GM12878 (cell line): ENCODE data around the gene KBTBD3. TPM values are rescaled to one million over a fixed set of nuclear protein-coding genes. Genes with fewer than 3 reads are reported as not detected.

Source experiments
- ATAC-seq: fragments of 200-7000 bp; cut with Tn5 transposase; 3 replicates; pipeline ENCODE4 v1.9.1; 2020; ENCODE audit warnings: mild to moderate bottlenecking, moderate library complexity
- BruUV-seq: library from RNA; stranded (reverse); fragments of 400-500 nt; replicated peaks from 2 replicates; lab custom pipeline; 2021; lab: Mats Ljungman, UMichigan
- CTCF ChIA-PET: fragments of 300-600 bp; sonication (Branson Sonifier 250); formaldehyde crosslinking; extraction: SDS; loops from one replicate; lab custom pipeline; 2021; ENCODE audit warnings: inconsistent platforms; lab: Yijun Ruan, JAX
- POLR2A ChIA-PET: fragments of 350-600 bp; formaldehyde crosslinking; extraction: SDS; loops from one replicate; lab custom pipeline; 2021; ENCODE audit warnings: inconsistent platforms; lab: Charles Lee
- RAD21 ChIA-PET: fragments of 300-600 bp; sonication (Branson Sonifier 250); formaldehyde crosslinking; loops from one replicate; lab custom pipeline; 2023; ENCODE audit warnings: antibody characterized with exemption; ENCODE audit not compliant: unreplicated experiment; lab: Charles Lee
- SMC1A ChIA-PET: fragments of 300-600 bp; sonication (Branson Sonifier 250); formaldehyde crosslinking; loops from one replicate; lab custom pipeline; 2023; ENCODE audit not compliant: unreplicated experiment, uncharacterized antibody; lab: Charles Lee
- DNase-seq: peaks from one replicate; pipeline ENCODE4 v3.0.0-alpha.2; 2011; ENCODE audit warnings: low read depth, low spot score
- FAIRE-seq: peaks from 3 replicates; lab custom pipeline; 2011; peaks lifted over from hg19 to GRCh38; lab: Jason Lieb, UNC
- H2AFZ ChIP-seq: 2 replicates; pipeline ENCODE4 v1.6.0; 2011; ENCODE audit warnings: low read depth, low read length, control low read depth; ENCODE audit not compliant: control insufficient read depth
- H3K27ac ChIP-seq: 2 replicates; pipeline ENCODE4 v1.5.1; 2011; ENCODE audit warnings: control low read depth; ENCODE audit not compliant: control insufficient read depth, insufficient read depth
- H3K27me3 ChIP-seq, 2 experiments: replicated peaks in 1 of 2; 2 replicates each; pipeline versions ENCODE4 v1.6.0 to v1.6.1; 2011; ENCODE audit warnings: low read length in 1 of 2; ENCODE audit not compliant: control insufficient read depth in 2 of 2, insufficient read depth in 2 of 2
- H3K36me3 ChIP-seq, 2 experiments: 2 replicates each; pipeline ENCODE4 v1.5.1; 2011; ENCODE audit warnings: low read length in 1 of 2; ENCODE audit not compliant: control insufficient read depth in 2 of 2, insufficient read depth in 2 of 2
- H3K4me1 ChIP-seq: 2 replicates; pipeline ENCODE4 v1.6.1; 2011; ENCODE audit warnings: mild to moderate bottlenecking, low read length, moderate library complexity, mixed read lengths; ENCODE audit not compliant: control insufficient read depth, insufficient read depth
- H3K4me2 ChIP-seq: 2 replicates; pipeline ENCODE4 v1.6.0; 2011; ENCODE audit warnings: control low read depth; ENCODE audit not compliant: control insufficient read depth, insufficient read depth
- H3K4me3 ChIP-seq: fragments of 200-600 bp; sonication (generic); 2 replicates; pipeline ENCODE4 v1.5.1; 2016
- H3K79me2 ChIP-seq: 2 replicates; pipeline ENCODE4 v1.6.0; 2011; ENCODE audit warnings: low read length; ENCODE audit not compliant: control insufficient read depth, insufficient read depth
- H3K9ac ChIP-seq: 2 replicates; pipeline ENCODE4 v1.8.0; 2011; ENCODE audit warnings: low read length, control low read depth, mixed read lengths; ENCODE audit not compliant: control insufficient read depth, insufficient read depth
- H3K9me3 ChIP-seq: replicated peaks from 3 replicates; pipeline ENCODE4 v1.5.1; 2011; ENCODE audit warnings: mild to moderate bottlenecking, low read length; ENCODE audit not compliant: control insufficient read depth, insufficient read depth
- H4K20me1 ChIP-seq: 2 replicates; pipeline ENCODE4 v1.6.0; 2011; ENCODE audit not compliant: control insufficient read depth, insufficient read depth
- ATF3 ChIP-seq: IDR thresholded peaks from 2 replicates; pipeline ENCODE4 v1.6.1; 2011; ENCODE audit warnings: low read depth, mild to moderate bottlenecking, low read length, moderate library complexity, borderline replicate concordance; ENCODE audit errors: extremely low read depth
- BCL11A ChIP-seq: IDR thresholded peaks from 2 replicates; pipeline ENCODE4 v1.6.1; 2011; ENCODE audit warnings: low read depth, low read length
- CBFB ChIP-seq: IDR thresholded peaks from 2 replicates; pipeline ENCODE4 v1.6.1; 2016; ENCODE audit warnings: antibody characterized with exemption, low read depth
- E2F4 ChIP-seq: IDR thresholded peaks from 2 replicates; pipeline ENCODE4 v1.6.1; 2012; ENCODE audit warnings: low read depth, low read length, improper control_type of control experiment
- EP300 ChIP-seq, 2 experiments: fragments of 150-350 bp in 1 of 2; IDR thresholded peaks; 2 replicates each; pipeline ENCODE4 v1.6.1; 2011 to 2012; ENCODE audit warnings: low read depth in 2 of 2, low read length in 2 of 2, borderline replicate concordance in 1 of 2, improper control_type of control experiment in 1 of 2, inconsistent platforms in 1 of 2; ENCODE audit not compliant: control insufficient read depth in 1 of 2
- ETV6 ChIP-seq, 2 experiments: fragments of 450-650 bp in 1 of 2; IDR thresholded peaks in 1 of 2; conservative IDR thresholded peaks in 1 of 2; 2 replicates each; pipeline ENCODE4 v1.6.1; 2014; ENCODE audit warnings: antibody characterized with exemption in 1 of 2, borderline replicate concordance in 1 of 2, low read depth in 1 of 2, mild to moderate bottlenecking in 1 of 2, moderate library complexity in 1 of 2
- GABPA ChIP-seq: IDR thresholded peaks from 2 replicates; pipeline ENCODE4 v1.6.1; 2014; ENCODE audit warnings: antibody characterized with exemption, low read depth, mild to moderate bottlenecking, inconsistent platforms
- JUNB ChIP-seq: IDR thresholded peaks from 2 replicates; pipeline ENCODE4 v1.6.1; 2016; ENCODE audit warnings: antibody characterized with exemption, mild to moderate bottlenecking
- MYC ChIP-seq: IDR thresholded peaks from 2 replicates; pipeline ENCODE4 v1.6.1; 2011; ENCODE audit warnings: mild to moderate bottlenecking, low read length, moderate library complexity, inconsistent platforms; ENCODE audit not compliant: insufficient read depth, insufficient replicate concordance, insufficient read length, severe bottlenecking
- NR2C1 ChIP-seq: fragments of 450-650 bp; IDR thresholded peaks from 2 replicates; pipeline ENCODE4 v1.6.1; 2017; ENCODE audit warnings: antibody characterized with exemption, mild to moderate bottlenecking, moderate library complexity
- SPI1 ChIP-seq: IDR thresholded peaks from 2 replicates; pipeline ENCODE4 v1.6.1; 2011; ENCODE audit warnings: low read depth, mild to moderate bottlenecking, low read length, moderate library complexity, borderline replicate concordance; ENCODE audit not compliant: insufficient read depth
- STAT3 ChIP-seq: IDR thresholded peaks from 2 replicates; pipeline ENCODE4 v1.6.1; 2011; ENCODE audit warnings: low read depth, low read length, improper control_type of control experiment
- TCF12 ChIP-seq: IDR thresholded peaks from 2 replicates; pipeline ENCODE4 v1.6.1; 2011; ENCODE audit warnings: low read depth, mild to moderate bottlenecking, low read length
- USF2 ChIP-seq: IDR thresholded peaks from 2 replicates; pipeline ENCODE4 v1.6.1; 2011; ENCODE audit warnings: low read depth, low read length, improper control_type of control experiment, borderline replicate concordance
- ZZZ3 ChIP-seq: IDR thresholded peaks from 2 replicates; pipeline ENCODE4 v1.6.1; 2011; ENCODE audit warnings: low read depth; ENCODE audit not compliant: control insufficient read depth, insufficient read length
- WGBS: methylation state at CpG from one replicate; pipeline ENCODE4 v1.1.6; 2016; ENCODE audit warnings: low lambda C conversion rate; ENCODE audit not compliant: insufficient replicate concordance, insufficient coverage; ENCODE audit errors: missing lambda C conversion rate; 5-methylcytosine and 5-hydroxymethylcytosine counted together
- in situ Hi-C: fragments of 300-500 bp; cut with MboI; formaldehyde crosslinking; loops from 9 replicates; pipeline ENCODE4 v1.14.3; 2018; ENCODE audit warnings: mixed read lengths
- intact Hi-C: fragments of 100-400 bp; cut with micrococcal nuclease; formaldehyde crosslinking; loops from one replicate; pipeline ENCODE4 v1.14.2; 2022; ENCODE audit not compliant: unreplicated experiment
- polyA plus RNA-seq, 11 experiments: library from polyadenylated mRNA; depleted of rRNA in 4 of 11; unstranded in 6 of 11; stranded (reverse) in 5 of 11; fragments of >200 nt; fragmentation: Nextera tagmentation in 4 of 11; fragmentation: Illumina TruSeq in 1 of 11; extraction: Ambion mirVana in 4 of 11; extraction: Trizol in 1 of 11; gene quantifications; 1 replicate in 1 of 11; 2 replicates in 10 of 11; pipeline versions ENCODE4 v1.2.1 to v1.2.3, GENCODE V29; 2011 to 2016; ENCODE audit warnings: inconsistent platforms in 2 of 11, missing spikeins in 2 of 11, low read depth in 1 of 11
- total RNA-seq, 4 experiments: library from RNA; depleted of rRNA in 3 of 4; stranded (reverse); fragments of >200 nt in 3 of 4; fragmentation: Illumina TruSeq in 1 of 4; extraction: Trizol in 1 of 4; gene quantifications; 2 replicates each; pipeline versions ENCODE4 v1.2.1 to v1.2.3, GENCODE V29; 2013 to 2021

Gene KBTBD3
- total and polyA plus RNA-seq, 10 of the 15 experiments (the other 5 are each of a cell fraction or from before 2014, with no cell fraction given), result 1.9 to 18.1 (median 8.4) TPM

GRCh38 chr11:106001304-106002012, 75.7 kb downstream of the KBTBD3 start:
- in situ Hi-C loops (no loop called here), intact Hi-C loops (no loop called here)
- no peak overlapping the region for H3K9ac ChIP-seq
- H2AFZ ChIP-seq, result no peak overlapping the region
- 59% methylated on average over 4 of the region's 4 CpGs for WGBS
- TF ChIP-seq GABPA (no peak), ZZZ3 (no peak), EP300 (IDR thresholded peaks at IDR 0.05; ENCODE audit: borderline replicate concordance in 1 of 2, control insufficient read depth in 1 of 2, low read depth in 2 of 2, low read length in 2 of 2) (no peak), CBFB (no peak), USF2 (no peak), NR2C1 (no peak), SPI1 (no peak), ATF3 (no peak), JUNB (no peak), BCL11A (no peak), MYC (no peak), TCF12 (no peak), STAT3 (no peak), ETV6 (conservative IDR thresholded peaks at IDR 0.05 in 1 of 2, IDR thresholded peaks at IDR 0.05 in 1 of 2; ENCODE audit: borderline replicate concordance in 1 of 2, low read depth in 1 of 2) (no peak), E2F4 (no peak)
- H3K79me2 ChIP-seq, result no peaks in the 10 kb centered on the region; the same call in 1 of the 2 replicates
- FAIRE-seq (no peak), DNase-seq (no peak), ATAC-seq (peak; percentile 61)
- no peaks in the 10 kb centered on the region for H4K20me1 ChIP-seq
- ChIA-PET CTCF (interaction anchor here (1.0 kb wide), 1 partner anchor 12 kb away, joined by 3 read pairs; no protein-coding TSS in a partner anchor), RAD21 (interaction anchor here (0.5 kb wide), 1 partner anchor 76 kb away, joined by 3 read pairs; the partner anchor contains the start of genes AASDHPPT and KBTBD3), SMC1A (interaction anchor here (1.0 kb wide), 1 partner anchor 11 kb away, joined by 3 read pairs; no protein-coding TSS in a partner anchor), POLR2A (interaction anchor here (0.6 kb wide), 1 partner anchor 12 kb away, joined by 9 read pairs; no protein-coding TSS in a partner anchor)
- peaks cover 2% of the 10 kb centered on the region; the same call in 2 of the 3 replicates for H3K9me3 ChIP-seq
- H3K27ac ChIP-seq, result no peak overlapping the region; the same call in 1 of the 2 replicates
- no TSS peak for BruUV-seq
- no peaks in the 10 kb centered on the region for H3K4me1 ChIP-seq
- no peak overlapping the region for H3K4me3 ChIP-seq
- H3K4me2 ChIP-seq, result no peak overlapping the region
- H3K36me3 ChIP-seq, result peaks cover 0 to 6% of the 10 kb centered on the region in 2 experiments; a peak in 2 of 4 replicates
- no peaks in the 10 kb centered on the region for H3K27me3 ChIP-seq
